Colonic mucosa (tissue), 4 donors: ENCODE data around the gene PGPEP1. TPM values are rescaled to one million over a fixed set of nuclear protein-coding genes. Genes with fewer than 3 reads are reported as not detected.
A peak's percentile ranks its signal among the peaks of the same experiment; 100 is the strongest.

Experiments
- DNase-seq: peaks from one replicate; pipeline ENCODE4 v3.0.0-alpha.2; 2020
- H3K27ac ChIP-seq: fragments of 200-600 bp; one replicate; pipeline ENCODE4 v1.8.0; 2021
- H3K27me3 ChIP-seq: fragments of 200-600 bp; one replicate; pipeline ENCODE4 v1.8.0; 2021
- H3K36me3 ChIP-seq: fragments of 200-600 bp; one replicate; pipeline ENCODE4 v1.8.0; 2021
- H3K4me1 ChIP-seq: fragments of 200-600 bp; one replicate; pipeline ENCODE4 v1.8.0; 2021; ENCODE audit warnings: mild to moderate bottlenecking
- H3K4me3 ChIP-seq: fragments of 200-600 bp; one replicate; pipeline ENCODE4 v1.8.0; 2021
- H3K9ac ChIP-seq, 2 donors: one replicate each; pipeline ENCODE4 v1.7.0; 2013; ENCODE audit warnings: control low read depth in 2 of 2, low read depth in 2 of 2, low read length in 2 of 2
- H3K9me3 ChIP-seq: fragments of 200-600 bp; one replicate; pipeline ENCODE4 v1.8.0; 2021
- intact Hi-C: fragments of 100-400 bp; cut with DNase I; formaldehyde crosslinking; loops from one replicate; pipeline ENCODE4 v1.14.1; 2022
- total RNA-seq, 2 donors: library from RNA; stranded (reverse); fragmentation: NEBNext Ultra II Directional in 1 of 2; extraction: Animal tissue kit (Norgen Biotek cat#: 25700) in 1 of 2; gene quantifications; one replicate each; pipeline ENCODE4 v1.2.1, GENCODE V29; 2021
- TF ChIP-seq, protein P1 (sequence below): fragments of 200-600 bp; IDR thresholded peaks from one replicate; pipeline ENCODE4 v1.8.0; 2022; ENCODE audit warnings: antibody characterized with exemption, mild to moderate bottlenecking
- donor health status: healthy.
- donor health status: DM: no; HTN: no; CAD: no.
- donor health status: DM: no; HTN: no; CAD: no.

PGPEP1 gene, protein sequence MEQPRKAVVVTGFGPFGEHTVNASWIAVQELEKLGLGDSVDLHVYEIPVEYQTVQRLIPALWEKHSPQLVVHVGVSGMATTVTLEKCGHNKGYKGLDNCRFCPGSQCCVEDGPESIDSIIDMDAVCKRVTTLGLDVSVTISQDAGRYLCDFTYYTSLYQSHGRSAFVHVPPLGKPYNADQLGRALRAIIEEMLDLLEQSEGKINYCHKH
- total RNA-seq: 10 to 100 TPM; 62.6 to 99.0 TPM

DNA sequence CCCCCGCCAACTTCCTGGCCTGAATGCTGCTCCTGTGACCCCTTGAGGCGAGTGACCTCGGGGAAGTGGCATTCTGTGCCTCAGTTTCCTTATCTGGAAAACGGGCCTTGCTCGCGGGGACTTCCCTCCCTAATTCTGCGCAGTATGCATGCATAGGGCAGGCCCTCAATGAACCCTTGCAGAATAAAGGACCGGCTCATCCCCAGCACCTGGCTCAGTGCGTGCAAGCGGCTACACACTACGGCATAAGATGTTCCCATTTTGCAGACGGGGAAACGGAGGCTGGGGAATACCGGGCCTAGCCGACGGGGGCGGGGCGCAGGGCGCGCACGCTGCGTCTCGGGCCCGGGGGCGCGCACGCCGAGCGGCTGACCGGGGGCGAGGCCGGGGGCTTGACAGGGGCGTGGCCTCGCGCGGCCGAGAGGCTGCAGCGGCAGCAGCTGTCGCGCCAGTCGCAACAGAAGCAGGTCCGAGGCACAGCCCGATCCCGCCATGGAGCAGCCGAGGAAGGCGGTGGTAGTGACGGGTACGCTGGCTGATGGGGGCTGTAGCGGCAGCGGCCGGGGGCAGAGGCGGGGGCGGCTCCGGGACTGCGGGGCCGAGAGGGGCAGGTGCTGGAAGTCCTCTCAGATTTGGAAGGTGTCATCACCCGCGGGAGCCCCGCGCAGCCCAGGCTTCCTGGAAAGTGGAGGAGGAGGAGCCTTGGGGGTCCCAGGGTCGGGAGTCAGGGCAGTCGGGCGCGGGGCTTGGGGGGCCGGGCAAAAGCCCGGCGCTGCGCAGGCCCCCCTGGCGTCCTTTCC is at the start of gene PGPEP1:
PGPEP1 (plus strand) TSS at position 409 of the 800 bp plus-strand sequence; CDS start at position 493, 84 bp downstream.
- Histone ChIP-seq H3K27me3 (no peaks in the 10 kb centered on the region), H3K9ac (peak within 1 kb of the TSS; percentile 85 to 96), H3K4me3 (peak within 1 kb of the TSS; percentile 98), H3K4me1 (no peaks in the 10 kb centered on the region), H3K9me3 (no peaks in the 10 kb centered on the region), H3K27ac (peak within 1 kb of the TSS; percentile 89), H3K36me3 (no peaks in the 10 kb centered on the region)
- TF ChIP-seq, protein P1, sequence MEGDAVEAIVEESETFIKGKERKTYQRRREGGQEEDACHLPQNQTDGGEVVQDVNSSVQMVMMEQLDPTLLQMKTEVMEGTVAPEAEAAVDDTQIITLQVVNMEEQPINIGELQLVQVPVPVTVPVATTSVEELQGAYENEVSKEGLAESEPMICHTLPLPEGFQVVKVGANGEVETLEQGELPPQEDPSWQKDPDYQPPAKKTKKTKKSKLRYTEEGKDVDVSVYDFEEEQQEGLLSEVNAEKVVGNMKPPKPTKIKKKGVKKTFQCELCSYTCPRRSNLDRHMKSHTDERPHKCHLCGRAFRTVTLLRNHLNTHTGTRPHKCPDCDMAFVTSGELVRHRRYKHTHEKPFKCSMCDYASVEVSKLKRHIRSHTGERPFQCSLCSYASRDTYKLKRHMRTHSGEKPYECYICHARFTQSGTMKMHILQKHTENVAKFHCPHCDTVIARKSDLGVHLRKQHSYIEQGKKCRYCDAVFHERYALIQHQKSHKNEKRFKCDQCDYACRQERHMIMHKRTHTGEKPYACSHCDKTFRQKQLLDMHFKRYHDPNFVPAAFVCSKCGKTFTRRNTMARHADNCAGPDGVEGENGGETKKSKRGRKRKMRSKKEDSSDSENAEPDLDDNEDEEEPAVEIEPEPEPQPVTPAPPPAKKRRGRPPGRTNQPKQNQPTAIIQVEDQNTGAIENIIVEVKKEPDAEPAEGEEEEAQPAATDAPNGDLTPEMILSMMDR: no peak
- intact Hi-C loops: no loop called here
- DNase-seq: peak; percentile 83

DNA sequence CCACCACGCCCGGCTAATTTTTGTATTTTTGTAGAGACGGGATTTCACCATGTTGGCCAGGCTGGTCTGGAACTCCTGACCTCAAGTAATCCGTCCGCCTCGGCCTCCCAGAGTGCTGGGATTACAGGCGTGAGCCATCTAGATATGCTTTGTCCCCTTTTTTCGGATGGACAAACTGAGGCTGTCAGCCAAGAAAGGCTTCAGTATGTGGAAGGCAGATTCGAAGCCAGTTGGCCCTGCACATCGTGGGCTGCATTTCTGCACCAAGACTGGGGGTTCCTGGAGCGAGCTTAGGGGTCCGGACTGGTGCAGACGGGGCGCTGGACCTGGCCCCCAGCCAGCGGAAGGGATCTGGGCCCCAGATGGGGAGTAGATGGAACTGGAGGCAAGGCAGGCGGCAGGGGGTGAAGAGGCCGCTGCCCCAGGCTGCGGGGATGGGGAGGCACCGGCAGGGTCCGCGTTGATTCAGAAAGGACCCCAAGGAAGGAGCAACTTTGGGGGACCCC is 49.3 kb upstream of the PGPEP1 start:
- intact Hi-C loops: no loop called here
- H3K9ac ChIP-seq: peak overlapping the region; percentile 52 to 75
- H3K27ac ChIP-seq: peak overlapping the region; percentile 86
- H3K4me1 ChIP-seq: peaks cover 10% of the 10 kb centered on the region
- no peak for DNase-seq
- no peaks in the 10 kb centered on the region for H3K36me3 ChIP-seq
- H3K4me3 ChIP-seq: peak overlapping the region; percentile 48
- no peaks in the 10 kb centered on the region for H3K9me3 ChIP-seq
- TF ChIP-seq, protein P1: no peak
- H3K27me3 ChIP-seq: no peaks in the 10 kb centered on the region

DNA sequence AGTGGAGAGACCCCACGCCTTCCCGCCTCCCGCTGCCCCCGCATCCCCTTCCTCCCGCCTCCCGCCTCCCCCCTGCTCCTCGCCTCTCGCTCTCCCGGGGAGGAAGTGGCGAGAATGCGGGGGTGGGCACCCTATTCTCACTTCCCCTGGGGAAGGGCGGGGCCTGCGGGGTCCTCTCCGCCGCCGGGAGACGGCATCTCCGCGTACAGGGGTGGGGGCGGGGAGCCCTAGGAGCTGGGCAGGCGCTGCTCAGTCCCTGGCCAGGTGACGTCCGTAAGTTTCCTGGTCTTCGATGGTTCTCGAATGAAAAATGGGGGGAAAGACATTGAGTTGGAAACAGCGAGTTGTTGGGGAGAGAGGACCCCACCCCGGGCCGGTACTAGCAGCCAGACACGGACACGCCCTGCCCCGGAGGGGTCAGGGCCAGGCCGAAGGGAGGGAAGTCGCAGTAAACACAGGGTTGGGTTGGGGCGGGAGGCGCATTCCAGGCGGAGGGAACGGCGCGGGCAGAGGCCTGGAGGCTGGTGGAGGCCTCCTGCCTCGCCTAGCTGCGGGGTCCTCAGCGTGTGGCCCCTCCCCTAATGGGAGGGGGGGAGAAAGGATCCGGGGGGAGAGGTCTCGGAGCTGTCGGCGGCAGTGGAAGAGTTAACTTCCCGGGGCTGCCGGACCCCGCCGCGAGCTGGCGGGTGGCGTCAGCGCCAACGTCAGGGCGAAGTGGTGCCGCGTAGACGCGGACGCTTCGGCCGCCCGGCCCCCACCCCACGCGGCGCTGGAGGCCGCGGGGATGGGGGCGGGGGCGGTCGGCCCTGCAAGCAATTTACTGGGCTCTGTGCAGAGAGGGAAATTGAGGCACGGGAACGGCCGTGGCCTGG is 48.6 kb upstream of the PGPEP1 start:
- intact Hi-C loops: no loop called here
- H3K4me3 ChIP-seq: peak overlapping the region; percentile 48
- H3K9ac ChIP-seq: peak overlapping the region; percentile 75 to 88
- H3K36me3 ChIP-seq: no peaks in the 10 kb centered on the region
- H3K4me1 ChIP-seq: peaks cover 10% of the 10 kb centered on the region
- H3K27me3 ChIP-seq: no peaks in the 10 kb centered on the region
- TF ChIP-seq, protein P1: no peak
- DNase-seq: peak; percentile 88
- peak overlapping the region; percentile 86 for H3K27ac ChIP-seq
- no peaks in the 10 kb centered on the region for H3K9me3 ChIP-seq

DNA sequence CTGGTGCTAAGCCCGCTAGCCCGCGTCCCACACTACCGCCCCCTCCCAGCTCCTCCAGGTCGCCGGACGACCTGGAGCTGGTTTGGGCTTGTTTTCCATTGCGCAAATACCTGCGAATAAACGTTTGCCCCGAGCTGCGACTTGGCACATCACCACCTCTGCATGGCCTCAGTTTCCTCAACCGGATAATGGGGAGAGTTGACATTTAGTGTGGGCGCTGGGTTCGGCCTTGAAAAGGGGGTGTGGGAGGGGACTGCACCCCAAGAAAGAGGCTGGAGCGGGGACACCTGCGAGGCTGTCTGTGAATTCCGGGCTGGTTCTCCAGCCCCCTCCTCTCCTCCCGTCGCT is 48.0 kb upstream of the PGPEP1 start:
- Histone ChIP-seq H3K4me3 (peak overlapping the region; percentile 48), H3K27ac (peak overlapping the region; percentile 86), H3K4me1 (peaks cover 10% of the 10 kb centered on the region), H3K27me3 (no peaks in the 10 kb centered on the region), H3K9me3 (no peaks in the 10 kb centered on the region), H3K36me3 (no peaks in the 10 kb centered on the region), H3K9ac (peak overlapping the region; percentile 75 to 88)
- TF ChIP-seq, protein P1: no peak
- intact Hi-C loops: no loop called here
- peak; percentile 63 for DNase-seq
